T-helper 1 cell treated with Interleukin-12 subunit alpha and Interleukin-12 subunit beta and Interleukin-4 antibody, amounts not matched to agents 30 ng/mL and 1 ng/mL, for 36 hours (primary cell): ENCODE data around the gene TBPL2. TPM values are rescaled to one million over a fixed set of nuclear protein-coding genes. Genes with fewer than 3 reads are reported as not detected.
"Not testable (repeated sequence)": the region's sequence is repeated elsewhere in the genome, so short reads cannot be mapped to it uniquely, and the experiment has no call there.

ENCODE experiments used
- intact Hi-C: fragments of 100-400 bp; cut with micrococcal nuclease; formaldehyde crosslinking; loops from one replicate; pipeline ENCODE4 v1.15.1; 2024
- total RNA-seq: library from RNA; stranded (reverse); gene quantifications from 2 replicates; pipeline ENCODE4 v1.2.3, GENCODE V29; 2022

Gene TBPL2
- total RNA-seq, 1 donor from 2014 or later: not detected

DNA sequence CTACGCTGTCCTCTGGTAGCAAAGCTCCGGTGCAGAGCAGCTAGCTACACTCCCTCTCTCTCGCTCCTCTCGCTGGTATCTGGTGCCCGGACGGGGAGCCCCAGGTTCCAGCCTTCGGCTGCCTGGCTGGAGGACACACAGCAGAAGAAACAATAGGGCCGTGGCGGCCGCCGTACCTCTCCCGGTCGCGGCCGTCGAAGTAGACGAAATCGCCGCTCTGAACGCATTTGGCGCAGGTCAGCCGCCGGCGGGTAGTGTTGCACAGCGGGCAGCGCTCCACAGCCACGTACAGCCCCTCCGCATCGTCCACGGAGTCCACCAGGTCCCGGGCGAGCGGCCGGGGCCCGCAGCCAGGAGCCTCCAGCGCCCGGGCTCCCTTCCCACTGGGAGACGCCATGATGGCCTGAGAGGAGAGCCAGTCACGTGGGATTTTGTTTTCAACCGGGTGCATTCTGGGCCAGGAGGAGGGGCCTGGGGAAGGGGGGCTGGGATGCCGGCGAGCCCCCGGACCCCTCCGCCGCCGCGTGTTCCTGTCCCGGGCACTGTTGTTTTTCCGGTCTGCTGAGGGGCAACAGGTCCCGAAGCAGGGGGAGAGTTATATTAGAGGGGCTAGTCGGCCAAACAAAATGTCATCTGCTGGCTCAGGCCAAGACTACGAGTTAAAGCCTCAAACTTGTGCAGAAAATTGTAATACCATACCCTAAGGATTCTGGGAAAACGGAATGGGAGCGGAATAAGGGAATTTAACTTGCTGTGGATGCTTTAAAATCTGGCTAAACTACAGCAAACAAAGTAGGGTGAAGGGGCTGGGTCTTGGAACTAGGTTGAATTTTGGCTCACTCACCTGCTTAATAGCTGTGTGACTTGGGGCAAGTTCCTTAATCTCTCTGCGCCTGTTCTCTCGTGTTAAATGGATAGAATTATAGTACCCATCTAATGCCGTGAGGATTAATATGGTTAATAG is 28.7 kb downstream of the TBPL2 start, which contains the start of gene ATG14:
TSS of gene ATG14 (minus strand) at position 405 of the 964 bp plus-strand sequence. CDS start at position 397, 8 bp downstream.
- intact Hi-C loops: loop anchor here (1.0 to 10.0 kb wide), 14 partner anchors 19 to 1853 kb away; partner anchors contain the start of genes AP5M1, DLGAP5, EXOC5 and FBXO34

GRCh38 chr14:55410876-55411275 is 29.5 kb downstream of the TBPL2 start:
- intact Hi-C loops: loop anchor here (1.0 to 10.0 kb wide), 13 partner anchors 19 to 1854 kb away; partner anchors contain the start of genes AP5M1, DLGAP5, EXOC5 and FBXO34

DNA sequence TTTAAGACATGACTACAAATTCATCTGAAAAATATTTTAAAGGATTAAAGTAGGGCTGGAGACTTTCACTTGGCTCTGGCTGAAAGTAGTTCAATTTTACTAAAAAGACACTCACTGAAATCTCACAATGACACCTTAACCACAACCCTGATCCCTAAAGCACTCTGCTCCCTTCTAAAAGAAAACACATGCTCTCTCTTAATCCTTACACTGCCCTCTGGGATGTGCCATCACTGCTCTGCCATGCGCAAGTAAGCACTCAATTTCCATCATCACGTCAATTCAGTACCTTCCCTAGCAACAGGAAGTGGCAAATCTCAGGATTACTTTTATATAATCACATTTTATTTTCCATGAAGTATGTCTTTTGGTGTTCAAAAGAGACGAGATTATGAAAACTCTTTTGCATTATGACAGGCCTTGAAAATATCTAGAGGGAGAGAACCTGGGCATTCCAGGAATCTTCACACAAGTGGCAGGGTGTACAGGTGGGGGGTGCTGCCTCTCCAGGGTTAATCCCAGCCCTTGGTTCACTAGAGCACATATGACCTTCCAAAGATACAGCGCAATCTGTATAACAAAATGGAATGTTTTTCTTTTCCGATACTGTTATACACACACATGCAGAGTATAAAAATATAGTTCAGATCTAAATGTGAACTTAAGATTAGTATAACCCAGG is 36.1 kb downstream of the TBPL2 start:
- intact Hi-C loops: no loop called here

GRCh38 chr14:55401751-55402150 is 38.7 kb downstream of the TBPL2 start:
- intact Hi-C loops: no loop called here

GRCh38 chr14:55399852-55400251 is 40.6 kb downstream of the TBPL2 start:
- intact Hi-C loops: no loop called here

DNA sequence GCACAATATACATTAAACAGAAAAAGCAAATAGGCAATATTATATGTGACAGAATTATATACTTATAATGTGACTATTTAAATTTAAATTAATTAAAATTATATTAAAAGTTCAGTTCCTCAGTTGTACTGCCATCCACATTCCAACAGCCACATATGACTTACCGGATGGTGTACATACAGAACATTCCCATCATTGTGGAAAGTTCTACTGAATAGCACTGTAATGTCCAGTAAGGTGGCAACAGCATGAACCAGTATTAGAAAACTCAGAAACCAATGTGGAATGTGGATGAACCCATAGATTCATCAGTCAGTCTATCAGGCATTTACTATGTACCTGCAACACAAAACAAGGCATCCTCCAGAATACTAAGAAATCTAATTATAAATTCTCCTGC is 41.2 kb downstream of the TBPL2 start:
- intact Hi-C loops: no loop called here

- intact Hi-C loops: no loop called here
Measured at GRCh38 chr14:55398679-55399078, 41.7 kb downstream of the TBPL2 start.

DNA sequence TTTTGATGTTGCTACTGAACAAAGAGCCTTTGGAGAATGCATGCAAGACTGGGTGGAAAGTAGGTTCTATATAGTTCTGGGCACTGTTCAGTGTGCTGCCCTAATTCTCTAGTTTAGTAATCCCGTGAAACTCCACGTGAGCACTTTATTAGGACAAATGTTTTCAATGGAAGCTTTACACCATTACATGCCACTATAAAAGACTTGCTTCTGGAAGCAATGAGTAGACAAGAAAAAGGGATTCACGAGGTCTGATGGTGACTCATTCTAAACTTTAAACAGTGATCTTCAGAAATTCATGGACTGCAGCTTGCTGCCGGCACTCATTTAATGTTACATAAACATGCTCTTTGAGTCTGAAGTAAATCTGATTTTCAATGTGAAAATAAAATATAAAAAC is 51.1 kb downstream of the TBPL2 start:
- intact Hi-C loops: loop anchor here (5.0 kb wide), 1 partner anchor 57 kb away; no protein-coding TSS in a partner anchor

DNA sequence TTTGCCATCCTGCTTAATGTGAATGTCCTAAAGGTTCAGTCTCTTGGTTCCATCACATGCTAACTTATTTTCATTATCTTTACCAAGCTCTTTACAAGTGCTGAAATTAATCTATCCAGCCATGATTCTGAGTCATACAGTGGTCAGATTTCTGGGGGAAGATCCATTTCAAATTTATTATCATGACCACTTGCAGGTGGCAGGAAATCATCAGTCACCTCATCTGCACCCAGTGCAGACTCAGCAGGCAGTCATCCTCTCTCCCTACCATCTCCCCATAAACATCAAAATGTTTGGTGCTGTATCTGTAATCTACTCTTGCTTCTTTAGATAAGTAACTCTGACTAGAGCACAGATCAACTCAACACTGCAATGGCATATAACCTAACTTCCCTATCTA is 52.3 kb downstream of the TBPL2 start:
- intact Hi-C loops: loop anchor here (5.0 kb wide), 1 partner anchor 56 kb away; no protein-coding TSS in a partner anchor

GRCh38 chr14:55387121-55387520 is 53.3 kb downstream of the TBPL2 start:
- intact Hi-C loops: loop anchor here (2.0 to 5.0 kb wide), 2 partner anchors 32 to 55 kb away; no protein-coding TSS in a partner anchor

GRCh38 chr14:55386037-55386808 is 54.2 kb downstream of the TBPL2 start:
- intact Hi-C loops: loop anchor here (1.0 to 5.0 kb wide), 5 partner anchors 12 to 115 kb away; partner anchors contain the start of genes ATG14 and FBXO34

- intact Hi-C loops: no loop called here
Measured at GRCh38 chr14:55384536-55384935, 55.9 kb downstream of the TBPL2 start.

DNA sequence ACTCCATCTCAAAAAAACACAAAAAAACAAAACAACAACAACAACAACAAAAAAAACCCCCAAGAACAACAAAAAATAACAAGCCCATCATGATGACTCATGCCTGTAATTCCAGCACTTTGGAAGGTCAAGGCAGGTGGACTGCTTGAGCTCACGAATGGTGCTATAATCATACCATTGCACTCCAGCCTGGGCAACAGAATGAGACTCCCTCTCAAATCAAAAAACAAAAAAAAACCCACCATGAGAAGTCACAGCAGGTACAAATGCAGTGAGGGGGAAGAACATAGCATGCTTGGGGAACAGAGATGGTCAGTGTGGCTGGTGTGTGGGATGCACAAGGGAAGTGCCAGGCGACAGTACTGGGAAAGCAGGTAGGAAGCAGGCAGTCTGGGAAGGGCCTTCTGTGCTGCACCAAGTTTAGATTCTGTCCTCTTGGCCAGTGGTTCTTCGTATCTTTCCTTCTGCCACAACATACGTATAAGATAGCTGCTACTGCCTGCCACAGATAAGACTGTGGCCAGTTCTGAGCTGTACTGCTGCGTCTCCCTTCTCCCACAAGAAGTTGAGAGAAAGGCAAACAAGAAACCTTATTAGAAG is 56.8 kb downstream of the TBPL2 start:
- intact Hi-C loops: no loop called here

- intact Hi-C loops: not testable (repeated sequence)
Measured at GRCh38 chr14:55383056-55383466, 57.4 kb downstream of the TBPL2 start.

GRCh38 chr14:55382483-55382882 is 57.9 kb downstream of the TBPL2 start:
- intact Hi-C loops: no loop called here

- intact Hi-C loops: no loop called here
Measured at GRCh38 chr14:55381561-55381960, 58.9 kb downstream of the TBPL2 start.

GRCh38 chr14:55381040-55381439 is 59.4 kb downstream of the TBPL2 start:
- intact Hi-C loops: no loop called here

- intact Hi-C loops: no loop called here
Measured at GRCh38 chr14:55377236-55377635, 63.2 kb downstream of the TBPL2 start.

GRCh38 chr14:55374771-55375170 is 65.6 kb downstream of the TBPL2 start:
- intact Hi-C loops: loop anchor here (1.0 kb wide), 9 partner anchors 12 to 347 kb away; partner anchors contain the start of genes ATG14, FBXO34, SOCS4 and WDHD1
